Neural cell (in vitro differentiated cells): ENCODE results near the gene KLHL14. TPM values are rescaled to one million over a fixed set of nuclear protein-coding genes. Genes with fewer than 3 reads are reported as not detected.

ENCODE experiments used
- H2AFZ ChIP-seq: fragments of 200-600, 300-800 bp; sonication (generic), shearing (Covaris generic); 2 replicates; pipeline ENCODE4 v1.6.0; 2014; ENCODE audit warnings: low read depth, mild to moderate bottlenecking, antibody characterized with exemption, low read length, moderate library complexity
- H3F3A ChIP-seq: fragments of 200-600 bp; shearing (Covaris generic); 2 replicates; pipeline ENCODE4 v1.6.1; 2016; ENCODE audit warnings: mild to moderate bottlenecking, moderate library complexity, mixed read lengths, antibody characterized with exemption, low read length; ENCODE audit not compliant: insufficient read depth, poor library complexity, severe bottlenecking
- H3K27ac ChIP-seq: fragments of 200-600, 300-800 bp; sonication (generic), shearing (Covaris generic); 2 replicates; pipeline ENCODE4 v1.5.1; 2014; ENCODE audit warnings: mild to moderate bottlenecking, low read length, moderate library complexity
- H3K27me3 ChIP-seq: fragments of 300-800, 200-600 bp; sonication (generic), shearing (Covaris generic); 2 replicates; pipeline ENCODE4 v1.6.0; 2014; ENCODE audit warnings: mild to moderate bottlenecking, low read depth, low read length, moderate library complexity; ENCODE audit not compliant: insufficient read depth
- H3K36me3 ChIP-seq: fragments of 300-800, 200-600 bp; sonication (generic), shearing (Covaris generic); 2 replicates; pipeline ENCODE4 v1.5.1; 2014; ENCODE audit warnings: mild to moderate bottlenecking, antibody characterized with exemption, low read length, moderate library complexity; ENCODE audit not compliant: insufficient read depth
- H3K4me2 ChIP-seq: fragments of 300-800, 200-600 bp; sonication (generic), shearing (Covaris generic); 2 replicates; pipeline ENCODE4 v1.6.0; 2014; ENCODE audit warnings: mild to moderate bottlenecking, low read length
- H3K4me3 ChIP-seq: fragments of 300-800, 200-600 bp; sonication (generic), shearing (Covaris generic); 2 replicates; pipeline ENCODE4 v1.5.1; 2014; ENCODE audit warnings: mild to moderate bottlenecking, low read length, moderate library complexity
- H3K79me2 ChIP-seq: fragments of 200-600 bp; shearing (Covaris generic); replicated peaks from 2 replicates; pipeline ENCODE4 v1.6.0; 2014; ENCODE audit warnings: mild to moderate bottlenecking, low read length, moderate library complexity; ENCODE audit not compliant: insufficient read depth
- H3K9ac ChIP-seq: fragments of 300-800, 200-600 bp; sonication (generic), shearing (Covaris generic); 2 replicates; pipeline ENCODE4 v1.6.1; 2016; ENCODE audit warnings: mild to moderate bottlenecking, low read length, mixed read lengths
- H3K9me2 ChIP-seq: fragments of 200-600 bp; shearing (Covaris generic); 2 replicates; pipeline ENCODE4 v1.6.1; 2016; ENCODE audit warnings: mild to moderate bottlenecking, low read length, mixed read lengths; ENCODE audit not compliant: insufficient read depth
- H3K9me3 ChIP-seq: fragments of 200-600, 300-800 bp; sonication (generic), shearing (Covaris generic); 2 replicates; pipeline ENCODE4 v1.6.1; 2016; ENCODE audit warnings: mild to moderate bottlenecking, mixed run types, low read length, moderate library complexity, mixed read lengths
- H4K20me1 ChIP-seq: fragments of 200-600 bp; shearing (Covaris generic); 2 replicates; pipeline ENCODE4 v1.6.1; 2016; ENCODE audit warnings: mild to moderate bottlenecking, mixed run types; ENCODE audit not compliant: insufficient read depth
- EP300 ChIP-seq: fragments of 450-650 bp; conservative IDR thresholded peaks from 2 replicates; pipeline ENCODE4 v1.6.1; 2014; ENCODE audit warnings: antibody characterized with exemption, mild to moderate bottlenecking, moderate library complexity; ENCODE audit not compliant: poor library complexity, severe bottlenecking
- EZH2 ChIP-seq: fragments of 200-600, 300-800 bp; shearing (Covaris generic), sonication (generic); IDR thresholded peaks from 2 replicates; pipeline ENCODE4 v1.6.1; 2014; ENCODE audit warnings: antibody characterized with exemption, low read length, borderline replicate concordance, mild to moderate bottlenecking; ENCODE audit not compliant: insufficient read depth, poor library complexity, severe bottlenecking
- MXI1 ChIP-seq: fragments of 450-650 bp; conservative IDR thresholded peaks from 2 replicates; pipeline ENCODE4 v1.6.1; 2014; ENCODE audit warnings: antibody characterized with exemption, mild to moderate bottlenecking; ENCODE audit not compliant: poor library complexity, severe bottlenecking
- POLR2AphosphoS5 ChIP-seq: IDR thresholded peaks from 2 replicates; pipeline ENCODE4 v1.6.1; 2012
- RAD21 ChIP-seq: fragments of 450-650 bp; conservative IDR thresholded peaks from 2 replicates; pipeline ENCODE4 v1.6.1; 2014; ENCODE audit warnings: antibody characterized with exemption, mild to moderate bottlenecking, moderate library complexity
- SMC3 ChIP-seq: fragments of 450-650 bp; conservative IDR thresholded peaks from 2 replicates; pipeline ENCODE4 v1.6.1; 2014; ENCODE audit warnings: antibody characterized with exemption, mild to moderate bottlenecking, moderate library complexity; ENCODE audit not compliant: poor library complexity
- TAF1 ChIP-seq: IDR thresholded peaks from 2 replicates; pipeline ENCODE4 v1.6.1; 2012; ENCODE audit warnings: low read depth
- polyA plus RNA-seq: library from polyadenylated mRNA; depleted of rRNA; stranded (reverse); fragments of >200 nt; gene quantifications from 2 replicates; pipeline ENCODE4 v1.2.3, GENCODE V29; 2014
- TF ChIP-seq, protein P1 (sequence below): IDR thresholded peaks from 2 replicates; pipeline ENCODE4 v1.6.1; 2012; ENCODE audit warnings: borderline replicate concordance
- TF ChIP-seq, protein P2 (sequence below): fragments of 450-650 bp; IDR thresholded peaks from 2 replicates; pipeline ENCODE4 v1.5.1; 2014; ENCODE audit warnings: antibody characterized with exemption, mild to moderate bottlenecking, moderate library complexity; ENCODE audit not compliant: poor library complexity, severe bottlenecking

The KLHL14 gene
- polyA plus RNA-seq, 1 donor from 2014 or later, result 0.33 TPM

DNA sequence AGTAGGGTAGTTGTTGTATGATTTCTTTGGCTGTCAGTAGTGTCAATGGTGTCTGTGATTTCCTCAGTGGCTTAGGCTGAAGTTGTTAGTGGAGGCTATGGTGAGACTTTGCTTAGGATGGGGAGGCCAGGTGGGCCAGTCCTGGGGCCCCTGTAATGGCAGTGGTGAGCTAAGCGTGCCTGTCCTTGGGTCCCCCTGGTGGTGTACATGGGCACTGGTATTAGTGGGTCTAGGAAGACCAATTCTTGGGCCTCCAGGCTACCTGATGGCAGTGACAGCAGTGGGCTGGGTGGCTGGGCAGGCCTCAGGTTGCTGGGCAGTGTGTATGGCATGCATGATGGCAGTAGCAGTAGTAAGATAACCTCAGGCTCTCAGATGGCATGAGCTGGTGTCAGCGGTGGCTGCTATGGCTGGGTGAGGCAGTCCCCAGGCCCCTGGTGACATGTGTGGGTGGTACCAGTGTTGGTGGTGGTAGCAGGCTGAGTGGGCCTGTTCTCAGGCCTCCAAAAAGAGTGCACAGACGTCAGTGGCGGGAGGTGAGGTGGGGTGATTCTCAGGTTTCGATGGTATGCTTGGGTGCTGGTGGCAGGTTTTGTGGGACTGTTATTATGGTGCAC lies 103.2 kb downstream of the KLHL14 start:
- Histone ChIP-seq H3K27me3 (no peaks in the 10 kb centered on the region), H3K4me3 (no peak overlapping the region), H3K4me2 (no peak overlapping the region), H2AFZ (no peak overlapping the region), H3K9me3 (no peaks in the 10 kb centered on the region), H3K36me3 (no peaks in the 10 kb centered on the region), H3K9me2 (no peaks in the 10 kb centered on the region), H3F3A (no peaks in the 10 kb centered on the region), H3K27ac (no peak overlapping the region), H4K20me1 (no peaks in the 10 kb centered on the region), H3K79me2 (no peaks in the 10 kb centered on the region), H3K9ac (no peak overlapping the region)
- TF ChIP-seq, protein P1, sequence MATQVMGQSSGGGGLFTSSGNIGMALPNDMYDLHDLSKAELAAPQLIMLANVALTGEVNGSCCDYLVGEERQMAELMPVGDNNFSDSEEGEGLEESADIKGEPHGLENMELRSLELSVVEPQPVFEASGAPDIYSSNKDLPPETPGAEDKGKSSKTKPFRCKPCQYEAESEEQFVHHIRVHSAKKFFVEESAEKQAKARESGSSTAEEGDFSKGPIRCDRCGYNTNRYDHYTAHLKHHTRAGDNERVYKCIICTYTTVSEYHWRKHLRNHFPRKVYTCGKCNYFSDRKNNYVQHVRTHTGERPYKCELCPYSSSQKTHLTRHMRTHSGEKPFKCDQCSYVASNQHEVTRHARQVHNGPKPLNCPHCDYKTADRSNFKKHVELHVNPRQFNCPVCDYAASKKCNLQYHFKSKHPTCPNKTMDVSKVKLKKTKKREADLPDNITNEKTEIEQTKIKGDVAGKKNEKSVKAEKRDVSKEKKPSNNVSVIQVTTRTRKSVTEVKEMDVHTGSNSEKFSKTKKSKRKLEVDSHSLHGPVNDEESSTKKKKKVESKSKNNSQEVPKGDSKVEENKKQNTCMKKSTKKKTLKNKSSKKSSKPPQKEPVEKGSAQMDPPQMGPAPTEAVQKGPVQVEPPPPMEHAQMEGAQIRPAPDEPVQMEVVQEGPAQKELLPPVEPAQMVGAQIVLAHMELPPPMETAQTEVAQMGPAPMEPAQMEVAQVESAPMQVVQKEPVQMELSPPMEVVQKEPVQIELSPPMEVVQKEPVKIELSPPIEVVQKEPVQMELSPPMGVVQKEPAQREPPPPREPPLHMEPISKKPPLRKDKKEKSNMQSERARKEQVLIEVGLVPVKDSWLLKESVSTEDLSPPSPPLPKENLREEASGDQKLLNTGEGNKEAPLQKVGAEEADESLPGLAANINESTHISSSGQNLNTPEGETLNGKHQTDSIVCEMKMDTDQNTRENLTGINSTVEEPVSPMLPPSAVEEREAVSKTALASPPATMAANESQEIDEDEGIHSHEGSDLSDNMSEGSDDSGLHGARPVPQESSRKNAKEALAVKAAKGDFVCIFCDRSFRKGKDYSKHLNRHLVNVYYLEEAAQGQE, result no peak
- TF ChIP-seq TAF1 (no peak), SMC3 (no peak), POLR2AphosphoS5 (no peak), RAD21 (no peak), EZH2 (no peak), EP300 (no peak), MXI1 (no peak)
- TF ChIP-seq, protein P2, sequence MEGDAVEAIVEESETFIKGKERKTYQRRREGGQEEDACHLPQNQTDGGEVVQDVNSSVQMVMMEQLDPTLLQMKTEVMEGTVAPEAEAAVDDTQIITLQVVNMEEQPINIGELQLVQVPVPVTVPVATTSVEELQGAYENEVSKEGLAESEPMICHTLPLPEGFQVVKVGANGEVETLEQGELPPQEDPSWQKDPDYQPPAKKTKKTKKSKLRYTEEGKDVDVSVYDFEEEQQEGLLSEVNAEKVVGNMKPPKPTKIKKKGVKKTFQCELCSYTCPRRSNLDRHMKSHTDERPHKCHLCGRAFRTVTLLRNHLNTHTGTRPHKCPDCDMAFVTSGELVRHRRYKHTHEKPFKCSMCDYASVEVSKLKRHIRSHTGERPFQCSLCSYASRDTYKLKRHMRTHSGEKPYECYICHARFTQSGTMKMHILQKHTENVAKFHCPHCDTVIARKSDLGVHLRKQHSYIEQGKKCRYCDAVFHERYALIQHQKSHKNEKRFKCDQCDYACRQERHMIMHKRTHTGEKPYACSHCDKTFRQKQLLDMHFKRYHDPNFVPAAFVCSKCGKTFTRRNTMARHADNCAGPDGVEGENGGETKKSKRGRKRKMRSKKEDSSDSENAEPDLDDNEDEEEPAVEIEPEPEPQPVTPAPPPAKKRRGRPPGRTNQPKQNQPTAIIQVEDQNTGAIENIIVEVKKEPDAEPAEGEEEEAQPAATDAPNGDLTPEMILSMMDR, result no peak

DNA sequence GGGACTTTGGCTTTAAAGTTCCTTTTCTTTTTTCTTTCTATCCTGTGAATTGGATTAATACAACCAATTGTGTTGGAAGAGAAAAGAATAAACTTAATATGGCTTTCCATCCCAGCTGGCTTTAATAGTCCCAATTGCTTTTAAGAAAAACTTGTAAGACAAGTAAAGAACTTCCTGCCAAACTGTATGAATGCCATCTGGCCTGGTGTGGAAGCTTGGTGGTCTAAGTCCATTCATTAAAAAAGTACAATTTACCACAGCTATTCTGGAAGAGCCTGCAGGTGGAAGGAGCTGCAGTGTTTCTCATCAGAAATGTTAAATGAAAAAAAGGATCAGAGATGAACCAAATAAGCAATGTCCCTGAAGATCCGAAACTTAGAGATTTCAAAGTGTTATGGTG lies 103.9 kb downstream of the KLHL14 start:
- Histone ChIP-seq H3K4me3 (no peak overlapping the region), H3K9ac (no peak overlapping the region), H4K20me1 (no peaks in the 10 kb centered on the region), H3K27ac (no peak overlapping the region), H3K9me3 (no peaks in the 10 kb centered on the region), H3K79me2 (no peaks in the 10 kb centered on the region), H3K27me3 (no peaks in the 10 kb centered on the region), H3K36me3 (no peaks in the 10 kb centered on the region), H3F3A (no peaks in the 10 kb centered on the region), H2AFZ (no peak overlapping the region), H3K9me2 (no peaks in the 10 kb centered on the region), H3K4me2 (no peak overlapping the region)
- no peak for TF ChIP-seq MXI1
- TF ChIP-seq SMC3, result no peak
- no peak for TF ChIP-seq RAD21
- no peak for TF ChIP-seq EP300
- TF ChIP-seq, protein P2, result no peak
- no peak for TF ChIP-seq POLR2AphosphoS5
- no peak for TF ChIP-seq EZH2
- TF ChIP-seq, protein P1, result no peak
- TF ChIP-seq TAF1, result no peak
